GM19238 (cell line): ENCODE results near the gene PDYN.

ENCODE experiments used
- DNase-seq: peaks from one replicate; pipeline ENCODE4 v3.0.0; 2011; ENCODE audit warnings: low spot score; ENCODE audit not compliant: insufficient read length

The PDYN gene

DNA sequence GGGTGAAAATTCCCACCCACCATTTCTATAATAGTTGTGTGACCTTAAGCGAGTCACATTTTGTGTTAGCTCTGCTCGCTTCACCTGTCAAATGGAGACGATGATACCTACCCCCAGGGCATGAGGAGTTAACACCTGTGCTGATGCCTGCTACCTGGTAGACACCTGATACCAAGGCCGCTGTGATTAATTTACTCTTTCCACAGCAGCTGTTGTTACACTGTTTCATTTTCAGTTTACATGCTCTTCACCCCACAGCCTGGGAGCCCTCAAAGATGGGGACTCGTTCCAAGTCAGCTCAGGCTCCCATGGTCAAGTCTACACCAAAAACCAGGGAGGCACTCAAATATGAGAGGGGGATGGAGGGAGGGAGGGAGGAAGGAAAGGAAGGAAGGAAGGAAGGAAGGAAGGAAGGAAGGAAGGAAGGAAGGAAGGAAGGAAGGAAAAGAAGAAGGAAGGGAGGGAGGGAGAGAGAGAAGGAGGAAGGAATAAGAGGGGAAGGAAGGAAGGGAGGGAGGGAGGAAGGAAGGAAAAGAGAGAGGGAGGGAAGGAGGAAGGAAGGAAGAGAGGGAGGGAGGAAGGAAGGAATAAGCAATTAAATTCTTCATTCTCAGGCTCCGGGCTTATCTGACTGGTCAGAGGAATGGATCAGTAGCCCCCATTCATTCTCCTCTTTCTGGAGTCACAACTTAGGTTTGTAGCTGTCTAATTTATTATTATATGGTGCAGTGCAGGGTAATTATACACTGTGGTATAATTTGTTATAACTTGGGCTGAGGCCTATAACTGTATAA, 40.9 kb downstream of the PDYN start:
- peak; percentile 11 for DNase-seq

DNA sequence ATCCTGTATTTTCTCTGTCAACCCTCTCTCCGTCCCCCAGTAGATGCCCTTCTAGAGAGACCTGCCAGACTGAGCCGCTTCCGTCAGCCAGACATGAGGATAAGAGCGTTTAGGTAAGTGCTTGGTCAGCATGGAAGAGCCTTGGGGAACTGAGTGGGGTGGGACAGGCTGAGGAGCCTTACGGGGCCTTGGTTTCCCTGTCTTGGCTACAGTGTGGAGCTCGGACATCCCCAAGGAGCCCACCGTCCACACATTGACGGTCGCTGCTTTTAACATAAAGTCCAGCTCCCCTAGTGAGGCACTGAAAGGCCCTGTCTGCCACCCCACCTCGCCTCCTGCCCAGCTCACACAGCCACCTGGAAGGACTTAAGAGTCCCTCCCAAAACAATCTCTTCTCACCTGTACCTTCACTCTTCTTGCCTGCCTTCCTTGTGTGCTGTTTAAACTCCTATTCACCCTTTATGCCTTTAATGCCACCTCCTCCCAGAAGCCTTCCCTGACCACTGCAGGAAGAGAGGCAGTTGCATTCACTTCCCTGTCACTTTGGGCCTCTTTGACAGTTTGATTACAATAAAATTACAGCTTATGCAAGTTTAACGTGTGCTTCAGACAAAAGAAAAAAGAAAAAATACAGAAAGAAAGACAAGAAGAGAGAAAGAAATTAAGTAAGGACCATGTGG, 42.3 kb downstream of the PDYN start:
- no peak for DNase-seq

DNA sequence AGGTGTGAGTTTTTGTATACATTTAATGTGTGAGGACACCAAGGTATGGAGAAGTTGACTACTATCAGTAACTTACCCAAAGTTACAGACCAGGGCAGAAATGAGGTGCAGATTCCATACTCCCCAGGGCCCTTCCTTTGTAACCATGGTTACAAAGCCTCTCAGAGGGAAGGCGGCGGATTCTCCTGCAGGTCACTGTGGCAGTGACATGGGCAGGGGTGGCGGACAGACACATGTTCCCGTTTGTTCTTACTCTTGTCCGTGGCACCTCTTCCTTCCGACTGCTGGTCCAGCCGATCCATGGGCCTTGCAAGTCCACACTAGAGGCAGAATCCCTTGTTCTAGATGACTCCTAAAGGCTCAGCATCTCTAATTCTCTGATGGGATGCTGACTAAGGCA, 43.0 kb downstream of the PDYN start:
- DNase-seq: no peak

DNA sequence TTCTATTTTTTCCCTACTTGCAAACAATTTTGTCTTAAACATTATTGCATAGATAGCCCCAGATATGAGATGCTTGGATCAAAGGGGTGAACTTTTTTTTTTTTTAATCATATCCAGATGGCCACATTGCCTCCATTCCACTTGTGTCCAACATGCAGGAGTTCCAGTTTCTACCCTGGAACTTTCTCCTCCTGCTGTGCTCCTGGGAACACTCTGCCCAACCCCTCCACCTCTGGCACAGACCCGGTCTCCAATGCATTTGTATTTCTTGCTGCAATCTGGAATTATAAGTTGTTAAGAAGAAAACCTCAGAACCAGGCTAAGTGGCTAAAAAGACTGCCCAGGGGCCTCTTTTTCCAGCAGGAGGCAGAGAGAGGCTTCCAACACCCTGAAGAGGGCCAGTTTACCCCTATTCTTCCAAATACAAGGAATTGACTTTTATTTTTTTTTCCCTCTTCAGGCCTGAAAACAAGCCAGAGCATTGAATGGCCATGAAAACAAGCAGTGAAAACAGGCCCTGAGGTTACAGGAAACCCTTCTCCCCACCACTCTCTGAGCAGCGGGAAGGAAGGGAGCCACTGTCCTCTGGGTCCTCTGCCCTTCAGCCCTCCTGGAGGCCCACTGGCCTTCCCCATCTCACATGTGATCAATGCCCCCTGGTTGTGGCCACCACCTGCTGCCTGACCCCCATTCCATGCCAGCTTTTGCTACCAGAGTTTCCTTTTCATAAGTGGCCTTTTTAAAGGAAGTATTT, 44.3 kb downstream of the PDYN start:
- no peak for DNase-seq

DNA sequence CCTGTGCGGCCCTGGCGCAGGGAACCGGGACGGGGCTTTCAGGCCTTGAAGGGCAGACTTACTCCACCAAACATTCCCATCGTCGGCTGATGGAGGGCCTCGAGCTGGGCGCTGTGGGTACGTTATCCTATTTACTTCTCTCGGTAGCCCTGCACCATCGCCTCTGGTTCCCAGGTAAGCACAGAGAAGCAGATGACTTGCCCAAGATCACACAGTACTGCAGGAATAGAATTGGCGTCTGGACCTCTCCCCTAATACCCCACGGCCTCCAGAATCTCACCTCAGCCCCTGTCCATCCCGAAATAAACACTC, 46.4 kb downstream of the PDYN start:
- DNase-seq: no peak

DNA sequence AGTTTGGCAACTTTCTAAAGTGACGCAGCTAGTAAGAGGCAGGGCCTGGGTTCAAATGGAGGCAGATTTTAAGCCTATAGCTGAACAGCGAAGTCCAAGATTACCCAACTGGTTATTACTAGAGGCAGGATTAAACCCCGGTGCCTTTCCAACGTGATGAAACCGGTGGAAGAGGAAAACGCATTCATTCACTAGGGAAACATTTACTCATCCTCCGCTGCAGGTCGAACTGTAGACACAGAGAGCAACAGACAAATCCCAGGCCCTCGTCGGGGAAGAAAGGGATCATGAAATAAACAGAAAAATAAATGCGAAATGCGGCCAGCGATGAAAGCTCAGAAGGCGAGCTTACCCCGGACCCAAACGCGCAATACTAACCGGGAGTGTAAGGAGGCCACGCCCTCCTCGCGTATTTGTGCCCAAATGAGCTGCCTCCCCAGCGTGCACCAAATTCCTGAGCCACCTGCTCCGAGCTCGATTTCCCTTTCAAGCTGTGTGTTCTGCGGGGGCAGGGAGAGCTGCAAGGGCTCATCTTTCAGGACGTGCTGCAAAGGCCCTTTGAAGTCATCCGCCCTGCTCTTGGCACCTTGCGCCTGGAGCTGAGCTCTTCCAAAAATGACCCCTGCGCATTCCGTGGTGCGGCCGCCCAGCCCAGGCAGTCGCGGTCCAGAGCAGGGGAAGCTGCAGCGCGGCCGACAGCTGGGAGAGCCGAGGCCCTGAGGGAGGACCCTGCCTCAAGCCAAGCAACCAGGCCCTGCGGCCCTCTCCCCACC, 46.9 kb downstream of the PDYN start:
- DNase-seq: no peak

DNA sequence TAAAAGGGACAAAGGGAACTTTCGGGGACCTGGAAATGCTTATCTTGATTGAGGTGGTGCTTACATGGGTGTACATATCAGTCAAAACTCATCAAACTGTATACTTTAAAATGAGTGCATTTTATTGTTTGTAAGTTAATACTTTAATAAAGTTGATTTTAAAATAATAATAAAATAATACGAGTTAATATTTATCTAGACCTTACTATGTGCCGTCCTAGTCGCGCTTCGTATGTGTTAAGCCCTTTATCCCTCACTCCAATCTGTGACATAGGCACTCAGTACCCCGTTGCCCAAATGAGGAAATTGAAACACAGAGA, 47.5 kb downstream of the PDYN start:
- no peak for DNase-seq

DNA sequence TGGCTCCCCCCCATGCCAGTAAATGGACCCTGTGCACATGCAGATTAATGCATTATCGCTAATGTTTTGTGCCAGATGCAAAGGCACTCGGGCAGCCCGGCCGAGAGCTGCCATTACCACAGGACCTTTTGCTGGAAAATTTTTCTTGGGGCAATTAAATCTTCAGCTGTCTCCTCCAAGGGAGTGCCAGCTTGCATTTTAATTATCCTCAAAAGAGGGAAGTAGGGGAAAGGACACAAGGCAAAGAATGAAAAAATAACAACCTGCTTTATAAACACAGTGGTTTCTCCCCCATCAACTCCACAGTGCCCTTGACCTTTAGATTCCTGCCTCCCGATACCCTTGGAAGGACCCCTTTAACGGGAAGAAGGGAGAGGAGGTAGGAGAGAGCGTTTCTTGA, 48.2 kb downstream of the PDYN start:
- no peak for DNase-seq

DNA sequence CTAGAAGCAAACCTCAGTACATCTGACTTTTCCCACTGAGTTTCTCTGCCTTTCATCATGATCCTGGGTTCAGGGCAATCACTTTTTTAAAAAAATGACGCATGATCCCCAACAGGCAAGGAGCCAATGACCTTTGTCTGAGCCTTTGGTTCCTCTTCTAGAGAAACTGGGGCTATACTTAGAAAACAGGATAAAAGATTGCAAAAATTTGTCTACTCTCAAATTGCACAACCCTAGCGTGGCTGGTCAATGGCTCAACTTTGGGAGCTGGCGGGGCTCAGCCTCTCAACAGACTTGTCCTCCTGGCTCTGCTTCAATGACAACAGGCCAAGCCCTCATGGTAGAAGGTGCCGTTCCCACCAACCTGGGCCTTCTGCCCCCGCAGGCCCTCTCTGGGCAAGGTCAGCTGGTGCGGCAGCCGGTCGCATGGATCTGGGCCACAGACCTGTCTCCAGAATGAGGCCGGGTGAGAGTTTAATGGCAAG, 48.7 kb downstream of the PDYN start:
- no peak for DNase-seq

DNA sequence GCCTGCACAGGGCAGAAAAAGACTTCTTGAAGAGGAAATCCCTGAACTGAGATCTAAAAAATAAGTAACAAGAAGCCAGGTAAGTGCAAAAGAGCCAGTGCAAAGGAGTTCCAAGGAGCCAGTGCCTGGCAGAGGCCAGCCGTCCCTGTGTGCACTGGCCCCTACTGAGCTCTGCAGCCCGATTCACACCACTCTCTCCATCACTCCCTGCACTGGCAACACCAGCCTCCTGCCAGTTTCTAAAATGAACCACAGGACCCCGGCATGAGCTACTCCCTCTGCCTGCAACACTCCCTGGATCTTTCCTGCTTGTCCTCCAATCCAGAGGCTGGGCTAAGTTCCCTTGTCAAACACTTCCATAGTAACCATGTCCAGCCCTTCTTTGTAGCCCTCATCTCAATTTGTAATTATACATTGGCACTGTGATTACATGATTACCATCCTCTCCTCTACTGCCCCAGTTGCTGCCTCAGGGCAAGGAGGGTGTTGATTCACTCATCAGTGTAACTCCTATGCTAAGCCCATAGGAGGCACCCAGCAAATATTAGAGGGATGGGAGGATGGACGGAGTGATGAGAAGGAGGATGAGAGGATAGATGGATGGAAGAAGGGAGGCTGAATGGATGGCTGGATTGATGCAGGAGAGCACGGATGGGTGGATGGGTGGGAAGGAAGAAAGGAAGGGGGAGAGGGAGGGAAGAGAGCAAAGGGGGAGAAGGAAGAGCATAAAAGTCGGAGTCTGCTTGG, 49.3 kb downstream of the PDYN start:
- no peak for DNase-seq

DNA sequence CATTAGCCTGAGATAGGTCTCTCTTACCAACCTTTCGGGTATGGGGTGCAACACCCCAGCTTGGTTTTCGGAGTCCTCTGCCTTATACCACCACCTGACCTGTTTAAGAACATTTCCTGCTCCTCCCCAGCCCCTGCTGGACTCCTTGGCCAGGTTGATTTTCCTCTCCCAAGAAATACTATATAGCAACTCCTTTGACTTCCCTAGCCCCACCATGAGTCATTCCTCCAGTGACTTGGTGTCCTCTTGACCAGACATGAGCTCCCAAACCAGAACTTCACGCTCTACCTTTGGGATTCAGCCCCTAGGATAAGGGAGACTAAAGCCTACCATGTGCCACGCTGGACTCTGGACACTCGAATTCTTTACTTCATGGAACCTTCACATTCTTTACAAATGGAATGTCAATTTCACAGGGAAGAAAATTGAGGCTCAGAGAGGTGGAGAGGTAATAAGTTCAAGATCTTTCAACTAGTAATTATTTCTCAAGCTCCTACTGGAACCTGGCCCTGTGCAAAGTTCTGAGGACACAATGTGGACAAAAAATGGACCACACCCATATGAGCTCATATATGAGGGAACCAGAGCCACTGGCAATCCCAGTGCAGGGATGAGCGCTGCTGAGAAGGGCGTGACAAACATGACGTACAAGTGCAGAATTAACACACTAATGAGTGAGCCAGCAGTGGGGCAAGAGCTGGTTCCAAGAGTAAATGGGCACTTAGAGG, 50.4 kb downstream of the PDYN start:
- no peak for DNase-seq

DNA sequence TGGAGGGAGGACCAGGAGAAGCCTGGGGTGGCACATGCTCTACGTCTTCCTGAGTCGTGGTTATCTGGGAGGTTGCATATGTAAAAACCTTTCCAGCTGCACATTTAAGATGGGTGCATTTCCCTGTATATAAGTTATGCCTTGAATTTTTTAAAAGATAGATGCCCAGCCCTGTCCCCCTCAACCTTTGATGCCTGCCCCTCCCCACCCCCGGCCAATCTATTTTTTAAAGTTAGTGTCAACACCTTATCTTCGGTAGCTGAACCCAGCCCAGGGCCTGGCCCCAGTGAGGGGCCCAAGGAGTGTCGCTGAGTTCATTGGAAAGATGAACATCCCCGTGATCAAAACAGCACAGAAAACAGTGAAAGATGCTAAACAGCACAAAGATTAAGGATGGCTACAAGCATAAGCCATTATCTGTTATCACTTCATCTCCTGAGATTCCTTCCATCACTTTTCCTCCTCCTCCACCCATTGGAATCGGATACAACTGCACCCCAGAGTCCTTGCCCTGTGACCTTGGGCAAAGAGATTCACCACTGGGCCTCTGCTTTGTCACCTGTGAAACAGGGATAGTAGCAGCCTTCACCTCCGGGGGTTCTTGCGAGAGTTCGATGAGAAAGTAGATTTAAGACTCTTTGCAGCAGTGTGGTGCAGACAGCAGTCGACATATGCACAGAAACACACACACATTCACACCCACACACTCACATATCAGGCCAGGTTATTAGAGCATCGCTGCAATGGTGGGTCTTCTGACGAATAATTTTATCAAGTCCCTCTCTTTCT, 51.2 kb downstream of the PDYN start:
- DNase-seq: no peak

DNA sequence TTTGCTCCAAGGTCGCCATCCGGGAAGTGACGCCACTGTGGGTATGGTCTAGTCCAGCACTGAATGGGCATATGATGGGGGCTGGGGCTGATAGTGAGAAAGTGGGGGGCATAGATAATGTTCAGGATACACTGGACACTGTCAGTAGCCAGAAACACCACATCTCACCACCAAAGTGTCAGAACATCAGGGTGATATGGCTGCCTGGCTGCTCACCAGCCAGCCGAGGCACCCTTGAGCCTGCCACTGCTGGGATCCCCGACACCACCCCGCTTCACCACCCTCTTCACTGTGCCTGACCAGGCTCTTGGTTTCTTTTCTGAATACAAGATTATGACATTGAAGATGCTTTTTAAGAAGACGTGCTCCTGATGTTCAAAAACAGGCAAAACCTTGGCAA, 51.8 kb downstream of the PDYN start:
- DNase-seq: no peak

DNA sequence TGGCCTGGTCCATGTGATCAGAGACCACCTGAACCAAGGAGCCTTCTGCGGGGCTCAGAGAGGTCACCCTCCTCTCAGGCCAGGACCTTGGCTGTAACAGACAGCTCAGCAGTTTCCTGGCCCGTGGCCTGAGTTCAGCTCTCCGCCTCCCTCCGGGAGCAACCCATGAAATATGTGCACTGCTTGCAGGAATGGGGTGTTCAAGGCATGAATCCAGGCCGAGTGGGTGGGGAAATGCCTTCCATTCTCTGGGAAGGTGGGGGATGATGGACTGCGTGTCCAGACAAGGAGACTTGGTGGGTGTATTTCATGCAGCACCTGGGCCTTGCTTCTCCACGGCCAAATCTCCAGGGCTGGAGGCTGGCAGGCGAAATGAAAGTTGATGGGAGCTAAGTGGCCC, 52.6 kb downstream of the PDYN start:
- no peak for DNase-seq

DNA sequence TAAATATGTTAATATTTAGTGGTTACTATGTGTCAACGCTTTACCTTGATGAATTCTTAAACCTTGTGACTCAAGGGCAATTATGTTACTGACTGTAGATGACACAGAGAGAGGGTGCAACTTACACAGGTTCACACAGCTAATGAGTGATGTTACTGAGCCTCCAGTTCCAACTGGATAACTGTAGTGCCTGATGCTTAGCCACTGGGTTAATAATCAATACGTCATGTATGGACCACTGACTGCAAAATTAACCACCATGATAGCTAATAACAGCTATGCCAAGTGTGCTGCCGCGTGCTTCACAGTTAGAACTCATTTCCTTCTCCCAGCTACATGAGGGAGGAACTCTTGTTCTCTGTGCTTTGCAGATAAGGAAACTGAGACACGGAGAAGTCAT, 53.3 kb downstream of the PDYN start:
- no peak for DNase-seq

DNA sequence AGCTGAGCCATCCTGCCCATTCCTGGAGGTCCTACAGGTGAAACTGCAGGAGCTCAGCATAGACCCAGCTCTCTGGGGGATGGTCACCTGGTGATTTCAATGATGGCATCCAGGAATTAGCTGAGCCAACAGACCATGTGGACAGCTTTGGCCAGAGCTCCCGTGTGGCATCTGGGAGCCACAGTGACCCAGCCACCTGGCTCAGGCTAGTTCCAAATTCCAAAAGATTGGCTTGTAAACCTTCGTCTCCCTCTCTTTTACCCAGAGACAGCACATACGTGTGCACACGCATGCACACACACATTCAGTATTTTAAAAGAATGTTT, 54.6 kb downstream of the PDYN start:
- no peak for DNase-seq

DNA sequence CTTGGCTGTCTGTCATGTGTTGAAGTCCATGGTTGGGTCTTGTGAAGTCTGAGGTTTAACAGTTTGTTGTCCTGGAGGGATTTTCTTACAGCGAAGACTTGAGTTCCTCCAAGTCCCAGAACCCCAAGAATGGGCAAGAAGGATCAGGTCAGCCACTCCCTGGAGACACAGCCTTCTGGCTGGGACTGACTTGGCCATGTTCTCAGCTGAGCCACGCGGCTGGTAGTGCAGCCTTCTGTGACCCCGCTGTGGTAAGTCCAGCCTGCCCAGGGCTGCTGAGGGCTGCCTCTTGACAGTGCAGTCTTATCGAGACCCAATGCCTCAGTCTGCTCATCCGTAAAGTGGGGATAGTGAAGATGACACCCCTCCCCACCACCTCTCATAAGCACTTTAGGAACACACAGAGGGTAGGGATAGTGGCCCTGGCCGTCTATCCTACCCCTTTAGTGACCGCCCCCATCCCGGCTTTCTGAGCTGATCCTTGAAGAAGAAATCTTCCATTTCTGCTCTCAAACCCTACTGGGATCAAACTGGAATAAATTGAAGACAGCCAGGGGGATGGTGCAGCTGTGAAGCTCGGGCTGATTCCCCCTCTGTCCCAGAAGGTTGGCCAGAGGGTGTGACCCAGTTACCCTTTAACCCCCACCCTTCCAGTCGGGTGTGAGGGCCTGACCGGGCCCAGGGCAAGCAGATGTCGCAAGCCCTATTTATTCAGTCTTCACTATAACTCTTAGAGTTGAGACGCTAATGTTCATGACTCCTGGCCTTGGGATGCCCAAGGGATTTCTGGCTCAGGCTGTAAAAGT, 55.2 kb downstream of the PDYN start:
- DNase-seq: no peak

DNA sequence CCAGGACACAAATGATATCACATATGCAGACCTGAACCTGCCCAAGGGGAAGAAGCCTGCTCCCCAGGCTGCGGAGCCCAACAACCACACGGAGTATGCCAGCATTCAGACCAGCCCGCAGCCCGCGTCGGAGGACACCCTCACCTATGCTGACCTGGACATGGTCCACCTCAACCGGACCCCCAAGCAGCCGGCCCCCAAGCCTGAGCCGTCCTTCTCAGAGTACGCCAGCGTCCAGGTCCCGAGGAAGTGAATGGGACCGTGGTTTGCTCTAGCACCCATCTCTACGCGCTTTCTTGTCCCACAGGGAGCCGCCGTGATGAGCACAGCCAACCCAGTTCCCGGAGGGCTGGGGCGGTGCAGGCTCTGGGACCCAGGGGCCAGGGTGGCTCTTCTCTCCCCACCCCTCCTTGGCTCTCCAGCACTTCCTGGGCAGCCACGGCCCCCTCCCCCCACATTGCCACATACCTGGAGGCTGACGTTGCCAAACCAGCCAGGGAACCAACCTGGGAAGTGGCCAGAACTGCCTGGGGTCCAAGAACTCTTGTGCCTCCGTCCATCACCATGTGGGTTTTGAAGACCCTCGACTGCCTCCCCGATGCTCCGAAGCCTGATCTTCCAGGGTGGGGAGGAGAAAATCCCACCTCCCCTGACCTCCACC, 56.4 kb downstream of the PDYN start:
- no peak for DNase-seq
